Stimulated activated CD8-positive, alpha-beta memory T cell treated with anti-CD3 and anti-CD28 coated beads, Interleukin-2, amount 100 ng/mL, for 1 hour (primary cell): ENCODE measurements around the gene FAM219B.
A peak's percentile ranks its signal among the peaks of the same experiment; 100 is the strongest.
"Not testable (repeated sequence)": the region's sequence is repeated elsewhere in the genome, so short reads cannot be mapped to it uniquely, and the experiment has no call there.

Experiments used
- DNase-seq, 2 donors: peaks; one replicate each; pipeline ENCODE4 v3.0.0-alpha.2; 2020; ENCODE audit warnings: low read depth in 2 of 2

FAM219B gene

DNA sequence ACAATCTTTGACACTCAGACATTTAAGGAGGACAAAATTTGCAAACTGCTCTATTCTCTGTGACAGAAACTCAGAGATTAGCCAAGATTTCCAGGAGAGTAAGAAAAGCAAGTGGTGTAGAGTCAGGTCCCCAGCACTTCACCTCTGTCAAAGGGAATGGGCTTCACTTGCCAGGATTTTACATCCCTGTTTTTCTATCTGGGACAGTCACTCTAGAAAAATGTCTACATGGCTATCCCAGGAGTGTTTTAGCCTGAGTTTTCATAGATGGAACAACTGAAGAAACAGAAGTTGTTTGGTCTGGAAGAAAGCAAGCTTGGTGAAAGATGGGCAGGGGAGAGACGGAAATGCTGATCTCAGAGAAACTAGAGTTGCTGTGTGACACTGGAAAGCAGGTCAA lies 3.0 kb downstream of the FAM219B start:
- no peak for DNase-seq

DNA sequence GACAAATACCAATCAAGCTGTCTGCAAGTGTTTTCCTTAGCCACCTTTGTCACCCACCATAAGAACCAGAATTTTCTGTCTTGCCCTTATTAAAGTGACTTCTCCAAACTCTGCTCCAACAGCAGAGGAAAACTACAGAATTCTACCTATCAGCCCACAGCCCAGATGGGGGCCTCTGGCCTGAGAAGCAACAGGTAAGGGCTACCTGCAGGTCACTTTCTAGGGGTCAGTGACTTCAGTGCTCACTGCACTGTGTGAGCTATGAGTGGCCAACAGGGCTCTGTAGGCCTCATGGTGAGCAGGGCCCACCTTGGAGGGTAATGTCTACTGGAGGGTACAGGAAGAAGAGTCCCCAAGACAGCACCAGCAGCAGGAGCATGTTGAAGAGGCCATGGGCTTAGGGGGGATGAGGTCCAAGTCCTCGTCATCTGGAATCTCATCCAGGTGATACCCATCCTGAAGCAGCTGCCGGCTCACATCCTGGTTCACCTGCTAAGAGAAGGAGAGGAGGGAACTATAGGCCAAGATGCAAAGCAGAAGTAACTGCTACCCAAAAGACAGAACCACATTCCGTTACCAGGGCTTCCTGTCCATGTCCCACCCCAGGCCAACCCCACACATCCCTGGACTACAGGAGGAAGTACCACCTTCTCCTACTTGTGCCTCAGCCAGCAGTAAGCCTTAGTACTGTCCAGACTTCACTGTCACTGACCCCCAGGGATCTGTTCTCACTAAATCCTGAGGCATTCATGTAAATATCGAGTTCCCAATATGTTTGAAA lies 4.2 kb downstream of the FAM219B start:
- no peak for DNase-seq

DNA sequence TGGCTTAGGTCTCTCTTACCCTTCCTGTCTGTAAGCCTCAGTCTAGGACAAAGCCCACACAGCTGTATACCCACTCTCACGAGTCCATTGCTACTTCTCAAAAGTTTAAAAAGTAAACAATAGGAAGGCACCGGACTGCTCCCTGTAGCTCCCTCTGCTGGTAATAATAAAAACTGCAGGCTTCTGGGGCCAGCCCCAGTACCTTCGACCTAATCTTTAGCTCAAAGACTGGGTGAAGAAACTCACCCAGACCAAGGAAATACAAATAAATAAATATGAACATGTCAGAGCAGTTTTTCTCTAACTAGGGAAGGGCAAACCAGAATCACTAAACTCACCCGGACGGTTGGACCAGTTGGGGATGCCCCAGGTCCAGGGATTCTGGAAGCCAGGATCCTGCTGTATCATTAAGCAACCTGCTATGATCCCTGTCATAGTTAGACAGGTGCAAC lies 5.0 kb downstream of the FAM219B start:
- peak; percentile 17 to 41 for DNase-seq

DNA sequence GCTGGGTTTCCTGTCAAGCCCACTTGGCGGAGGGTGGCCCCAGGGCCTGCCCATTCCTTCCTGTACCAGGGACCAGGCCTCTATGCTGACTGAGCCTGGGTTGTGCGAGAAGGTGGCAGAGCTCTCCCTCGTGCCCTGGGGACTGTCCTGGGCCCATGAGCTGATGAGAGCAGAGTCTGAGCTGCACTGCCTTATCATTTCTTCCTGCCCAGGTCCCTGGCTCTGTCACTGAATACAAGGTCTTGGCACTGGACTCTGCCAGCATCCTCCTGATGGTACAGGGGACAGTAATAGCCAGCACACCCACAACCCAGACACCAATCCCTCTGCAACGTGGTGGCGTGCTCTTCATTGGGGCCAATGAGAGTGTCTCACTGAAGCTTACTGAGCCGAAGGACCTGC lies 9.3 kb downstream of the FAM219B start:
- no peak for DNase-seq

DNA sequence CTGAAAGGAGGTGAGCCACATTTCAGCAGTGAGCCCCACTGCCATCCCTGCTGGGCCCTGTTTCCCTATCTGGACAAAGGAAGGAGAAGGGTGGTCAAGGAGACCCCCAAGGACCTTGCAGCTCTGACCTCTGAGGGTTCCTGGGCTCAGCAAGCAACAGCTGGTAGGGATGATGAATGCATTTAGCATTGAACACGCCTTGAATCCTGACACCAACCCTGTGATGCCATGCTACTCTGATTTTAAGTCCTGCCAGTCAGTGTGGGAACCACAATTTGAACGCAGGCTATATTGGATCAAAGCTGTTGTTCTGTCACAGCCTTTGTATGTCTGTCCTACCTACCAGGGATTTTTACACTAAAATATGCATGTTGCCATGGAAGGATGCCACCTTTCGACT lies 10.3 kb downstream of the FAM219B start:
- no peak for DNase-seq

DNA sequence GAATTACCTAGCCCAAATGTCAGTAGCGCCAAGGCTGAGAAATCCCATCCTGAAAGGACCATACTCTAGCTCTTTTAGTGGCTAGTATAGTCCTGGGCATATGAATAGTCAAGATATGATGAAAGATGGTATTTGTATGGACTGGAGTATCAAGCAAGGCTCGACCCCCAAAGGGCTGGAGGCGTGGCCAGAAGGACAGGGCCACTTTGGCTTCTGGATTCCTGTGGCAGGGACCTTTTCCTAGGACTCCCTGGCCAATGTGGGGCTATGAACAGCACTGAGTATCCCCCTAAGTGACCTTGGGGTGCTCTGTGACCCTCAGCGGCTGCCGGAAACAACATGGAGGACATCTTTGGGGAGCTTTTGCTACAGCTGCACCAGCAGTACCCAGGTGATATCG lies 10.8 kb downstream of the FAM219B start:
- no peak for DNase-seq

DNA sequence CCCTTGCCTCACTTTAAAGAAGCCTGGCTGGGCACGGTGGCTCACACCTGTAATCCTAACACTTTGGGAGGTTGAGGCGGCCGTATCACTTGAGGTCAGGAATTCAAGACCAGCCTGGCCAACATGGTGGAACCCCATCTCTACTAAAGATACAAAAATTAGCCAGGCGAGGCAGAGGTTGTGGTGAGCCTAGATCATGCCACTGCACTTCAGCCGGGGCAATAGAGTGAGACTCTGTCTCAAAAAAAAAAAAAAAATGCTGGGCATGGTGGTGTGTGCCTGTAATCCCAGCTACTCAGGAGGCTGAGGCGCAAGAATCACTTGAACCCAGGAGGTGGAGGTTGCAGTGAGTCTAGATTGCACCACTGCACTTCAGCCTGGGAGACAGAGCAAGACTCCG lies 12.3 kb downstream of the FAM219B start:
- DNase-seq: not testable (repeated sequence)

DNA sequence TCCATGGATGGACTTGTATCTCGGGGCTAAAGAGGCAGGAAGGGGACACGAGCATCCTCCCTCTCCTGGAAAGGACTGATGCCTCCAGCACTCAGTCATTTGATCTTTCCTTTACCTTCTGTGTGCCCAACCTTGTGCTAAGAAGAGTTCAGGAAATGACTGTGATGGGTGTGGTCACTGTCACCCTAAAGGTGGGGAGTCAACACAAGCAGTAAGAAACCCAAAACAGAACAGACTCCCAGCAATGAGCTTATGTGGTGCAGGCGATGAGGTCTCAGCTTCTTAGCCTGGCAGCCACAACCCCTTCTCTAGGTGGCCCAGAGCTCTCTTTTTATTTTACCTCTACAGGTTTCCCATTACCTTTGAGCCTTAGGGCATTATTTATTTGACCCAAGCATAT lies 13.0 kb downstream of the FAM219B start:
- DNase-seq: no peak

DNA sequence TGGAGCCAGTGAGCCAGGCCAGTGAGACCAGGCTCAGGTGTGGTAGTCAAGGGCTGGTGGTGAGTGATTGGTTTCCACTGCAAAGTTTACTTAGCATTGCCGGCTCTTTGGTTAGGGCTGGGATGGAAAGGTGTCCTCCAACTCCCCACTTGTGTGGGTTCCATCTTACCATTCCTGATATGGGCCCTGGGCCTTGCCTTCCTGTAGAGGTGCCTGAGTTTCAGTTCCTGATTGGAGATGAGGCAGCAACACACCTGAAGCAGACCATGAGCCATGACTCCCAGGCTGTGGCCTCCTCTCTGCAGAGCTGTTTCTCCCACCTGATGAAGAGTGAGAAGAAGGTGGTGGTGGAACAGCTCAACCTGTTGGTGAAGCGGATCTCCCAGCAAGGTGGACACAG lies 13.7 kb downstream of the FAM219B start:
- no peak for DNase-seq

DNA sequence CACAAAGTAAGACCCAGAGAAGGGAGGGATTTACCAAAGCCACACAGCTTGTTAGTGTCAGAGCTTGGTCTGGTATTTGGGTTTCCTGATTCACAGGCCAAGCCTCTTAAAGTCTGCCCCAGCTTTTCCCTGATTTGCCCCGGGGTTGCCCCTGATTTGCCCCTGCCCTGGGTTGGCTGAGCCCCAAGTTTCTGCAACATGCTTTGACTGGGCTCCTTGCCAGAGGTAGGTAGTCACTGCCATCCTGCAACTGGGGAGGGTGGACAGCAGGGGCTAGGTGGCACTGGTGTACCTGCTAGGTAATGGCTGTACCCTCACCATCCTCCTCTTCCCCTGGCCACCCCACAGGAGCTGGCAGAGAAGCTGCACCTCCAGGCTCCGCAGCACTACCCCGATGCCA lies 14.3 kb downstream of the FAM219B start:
- DNase-seq: no peak

DNA sequence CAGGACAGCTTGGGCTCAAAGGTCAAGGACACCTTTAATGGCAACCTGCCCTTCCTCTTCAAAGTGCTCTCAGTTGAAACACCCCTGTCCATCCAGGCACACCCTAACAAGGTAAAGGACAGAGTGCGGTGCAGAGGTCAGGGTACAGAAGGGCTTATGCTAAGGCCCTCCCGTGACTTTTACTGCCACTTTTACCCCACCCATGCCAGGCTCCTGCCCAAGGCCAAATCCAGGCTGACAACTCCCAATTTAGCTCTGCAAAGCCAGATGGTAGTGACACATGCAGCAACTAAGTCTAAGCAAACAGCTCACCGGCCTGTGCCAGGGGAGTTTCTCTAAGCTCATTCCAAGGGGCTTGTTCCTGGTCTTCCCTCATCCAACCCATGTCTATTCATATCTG lies 15.2 kb downstream of the FAM219B start:
- no peak for DNase-seq

DNA sequence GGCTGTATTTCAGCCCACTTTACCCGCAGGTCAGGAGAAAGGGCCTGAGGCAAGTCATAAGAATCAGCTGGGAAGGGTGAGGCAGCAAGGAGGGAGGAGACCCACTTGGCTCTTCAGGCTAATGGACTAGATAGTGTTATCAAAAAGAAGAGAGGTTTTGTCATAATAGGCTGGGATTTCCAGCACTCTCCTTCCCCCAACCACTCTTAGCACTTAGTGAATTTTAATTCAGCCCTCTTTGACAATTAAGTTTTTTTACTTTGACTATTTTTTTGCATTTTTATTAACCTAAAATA lies 16.0 kb downstream of the FAM219B start:
- no peak for DNase-seq

DNA sequence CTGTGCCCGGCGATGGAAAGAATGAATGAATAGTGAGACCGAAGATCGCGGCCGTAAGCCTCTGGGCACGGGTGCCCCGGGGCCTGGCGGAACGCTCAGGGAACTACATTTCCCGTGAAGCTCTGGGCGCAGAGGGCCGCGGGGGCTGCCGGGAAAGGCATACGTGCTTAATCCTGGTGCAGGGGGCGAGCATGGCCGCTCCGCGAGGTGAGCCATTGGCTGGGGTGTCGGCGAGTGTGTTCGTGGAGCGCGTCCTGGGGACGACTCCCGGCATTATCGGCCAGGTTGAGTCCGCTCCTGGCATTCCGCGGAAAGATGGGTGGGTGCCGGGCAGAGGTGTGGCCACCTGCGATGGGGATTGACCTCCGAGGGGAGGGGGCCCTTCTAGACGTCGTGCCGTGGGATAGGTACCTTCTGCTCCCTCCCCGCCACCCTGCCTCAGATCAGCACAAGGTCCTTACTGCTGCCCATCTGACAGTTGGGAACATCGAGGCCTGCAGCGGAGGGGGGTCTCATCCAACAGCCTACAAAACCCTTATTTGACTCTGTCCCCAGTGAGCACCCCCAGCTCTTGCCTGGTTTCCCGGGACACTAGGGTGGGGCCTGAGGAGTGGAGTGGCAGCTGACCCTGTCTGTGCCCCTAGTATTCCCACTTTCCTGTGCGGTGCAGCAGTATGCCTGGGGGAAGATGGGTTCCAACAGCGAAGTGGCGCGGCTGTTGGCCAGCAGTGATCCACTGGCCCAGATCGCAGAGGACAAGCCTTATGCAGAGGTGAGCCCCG lies 16.6 kb downstream of the FAM219B start, which contains the start of gene MPI:
MPI (plus strand) TSS at position 160 of the 782 bp plus-strand sequence; CDS start at position 192, 32 bp downstream.
- peak; percentile 59 to 70 for DNase-seq

DNA sequence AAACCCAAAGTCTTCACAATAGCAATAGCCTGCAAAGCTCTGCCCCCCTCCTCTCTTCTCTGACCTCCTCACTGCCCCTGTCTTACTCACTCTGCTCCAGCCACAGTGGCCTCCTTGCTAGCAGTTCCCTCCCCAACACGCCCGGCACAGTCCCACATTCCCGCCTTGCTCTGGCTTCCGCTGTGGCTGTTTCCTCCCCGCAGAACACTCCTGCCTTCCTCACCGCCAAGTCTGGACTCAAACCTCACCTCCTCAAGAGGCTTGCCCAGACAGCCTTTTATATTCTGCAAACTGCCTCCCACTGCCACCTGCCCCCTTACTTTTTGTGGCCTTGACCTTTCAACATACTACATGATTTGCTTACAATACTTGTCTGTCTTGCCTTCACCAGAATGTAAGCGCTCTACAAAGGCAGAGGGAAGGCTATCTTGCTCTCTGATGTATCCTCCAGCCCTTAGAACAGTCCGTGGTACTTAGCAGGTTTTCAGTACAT lies 17.2 kb downstream of the FAM219B start:
- DNase-seq: no peak

DNA sequence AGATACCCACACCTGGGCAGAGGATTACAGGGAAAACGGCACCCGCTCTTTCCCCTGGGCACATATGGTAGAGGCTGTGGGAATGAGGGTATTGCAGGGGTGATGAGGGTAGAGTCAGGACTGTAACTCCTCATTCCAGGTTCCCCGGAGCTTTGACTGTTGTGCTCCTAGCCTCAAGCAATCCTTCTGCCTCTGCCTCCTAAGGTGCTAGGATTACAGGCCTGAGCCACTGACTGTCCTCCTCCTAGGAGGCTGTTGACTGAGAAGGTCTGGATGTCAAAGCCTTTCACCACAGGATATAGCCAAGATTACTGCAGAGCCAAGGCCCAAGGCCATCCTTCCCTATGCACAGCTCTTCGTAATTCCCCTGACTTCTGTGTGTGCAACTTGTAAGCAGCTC lies 17.9 kb downstream of the FAM219B start:
- DNase-seq: no peak

DNA sequence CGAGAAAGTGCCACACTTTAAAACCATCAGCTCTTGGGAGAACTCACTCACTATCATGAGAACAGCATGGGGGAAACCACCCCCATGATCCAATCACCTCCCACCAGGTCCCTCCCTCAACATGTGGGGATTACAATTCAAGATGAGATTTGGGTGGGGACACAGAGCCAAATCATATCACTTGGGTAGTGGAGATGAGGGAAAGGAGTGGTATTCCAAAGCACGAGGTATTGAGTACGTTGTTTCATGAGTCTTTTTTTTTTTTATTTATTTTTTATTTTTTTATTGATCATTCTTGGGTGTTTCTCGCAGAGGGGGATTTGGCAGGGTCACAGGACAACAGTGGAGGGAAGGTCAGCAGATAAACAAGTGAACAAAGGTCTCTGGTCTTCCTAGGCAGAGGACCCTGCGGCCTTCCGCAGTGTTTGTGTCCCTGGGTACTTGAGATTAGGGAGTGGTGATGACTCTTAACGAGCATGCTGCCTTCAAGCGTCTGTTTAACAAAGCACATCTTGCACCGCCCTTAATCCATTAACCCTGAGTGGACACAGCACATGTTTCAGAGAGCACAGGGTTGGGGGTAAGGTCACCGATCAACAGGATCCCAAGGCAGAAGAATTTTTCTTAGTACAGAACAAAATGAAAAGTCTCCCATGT lies 19.0 kb downstream of the FAM219B start:
- DNase-seq: not testable (repeated sequence)

DNA sequence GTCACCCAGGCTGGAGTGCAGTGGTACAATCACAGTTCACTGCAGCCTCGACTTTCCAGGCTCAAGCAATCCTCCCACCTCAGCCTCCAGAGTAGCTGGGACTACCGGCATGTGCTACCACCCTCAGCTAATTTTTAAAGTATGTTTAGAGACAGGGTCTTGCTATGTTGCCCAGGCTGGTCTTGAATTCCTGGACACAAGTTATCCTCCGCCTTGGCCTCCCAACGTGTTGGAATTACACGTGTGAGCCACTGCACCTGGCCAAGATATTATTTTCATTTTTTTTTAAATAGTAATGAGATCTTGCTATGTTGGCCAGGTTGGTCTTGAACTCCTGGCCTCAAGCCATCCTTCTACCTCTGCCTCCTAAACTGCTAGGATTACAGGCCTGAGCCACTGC lies 21.2 kb downstream of the FAM219B start:
- no peak for DNase-seq

DNA sequence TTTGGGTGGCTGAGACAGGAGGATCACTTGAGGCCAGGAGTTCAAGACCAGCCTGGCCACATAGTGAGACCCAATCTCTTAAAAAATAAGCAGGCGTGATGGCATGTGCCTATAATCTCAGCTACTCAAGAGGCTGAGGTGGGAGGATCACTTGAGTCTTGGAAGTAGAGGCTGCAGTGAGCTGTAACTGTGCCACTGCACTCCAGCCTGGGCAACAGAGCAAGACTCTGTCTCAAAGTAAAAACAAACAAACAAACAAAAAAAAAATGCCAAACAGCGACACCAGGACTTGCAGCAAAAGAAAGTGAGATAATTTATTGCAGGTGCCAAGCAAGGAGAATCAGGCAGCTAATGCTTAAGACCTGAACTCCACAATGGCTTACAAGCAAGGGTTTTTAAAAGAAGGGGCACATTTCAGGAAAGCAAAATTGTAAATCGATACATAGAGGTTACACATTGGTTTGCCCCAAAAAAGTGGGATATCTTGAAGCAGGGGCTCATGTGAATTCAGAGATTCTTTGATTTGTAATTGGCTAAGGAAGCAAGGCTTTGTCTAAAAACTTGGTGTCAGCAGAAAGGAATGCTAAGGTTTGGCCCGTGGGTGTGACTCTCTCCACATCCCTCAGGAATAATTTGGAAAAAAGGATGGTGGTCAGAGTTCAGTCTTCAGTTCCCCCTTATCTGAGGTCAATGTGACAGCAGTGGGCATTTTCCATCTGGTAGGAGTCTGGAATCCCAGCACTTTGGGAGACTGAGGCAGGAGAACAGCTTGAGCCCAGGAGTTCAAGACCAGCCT lies 22.0 kb downstream of the FAM219B start:
- DNase-seq: no peak

DNA sequence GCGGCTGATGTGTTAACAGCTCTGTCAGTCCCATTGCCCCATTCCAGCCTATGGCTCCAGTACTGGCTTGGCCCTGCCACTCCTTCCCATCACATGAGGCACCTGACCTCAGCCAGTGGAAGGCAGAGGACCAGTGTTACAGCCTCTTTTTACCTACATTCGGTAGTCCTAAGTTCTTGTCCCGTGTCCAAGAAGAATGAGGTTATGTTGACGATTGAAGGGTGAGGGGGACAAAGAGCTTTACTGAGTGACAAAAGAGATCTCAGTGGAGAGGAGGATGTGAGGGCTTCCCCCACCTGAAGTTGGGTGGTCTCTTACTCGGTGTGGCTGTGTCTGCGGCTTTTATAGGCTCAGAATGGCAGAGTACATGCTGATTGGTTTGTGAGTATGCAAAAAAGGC lies 24.1 kb downstream of the FAM219B start:
- no peak for DNase-seq

DNA sequence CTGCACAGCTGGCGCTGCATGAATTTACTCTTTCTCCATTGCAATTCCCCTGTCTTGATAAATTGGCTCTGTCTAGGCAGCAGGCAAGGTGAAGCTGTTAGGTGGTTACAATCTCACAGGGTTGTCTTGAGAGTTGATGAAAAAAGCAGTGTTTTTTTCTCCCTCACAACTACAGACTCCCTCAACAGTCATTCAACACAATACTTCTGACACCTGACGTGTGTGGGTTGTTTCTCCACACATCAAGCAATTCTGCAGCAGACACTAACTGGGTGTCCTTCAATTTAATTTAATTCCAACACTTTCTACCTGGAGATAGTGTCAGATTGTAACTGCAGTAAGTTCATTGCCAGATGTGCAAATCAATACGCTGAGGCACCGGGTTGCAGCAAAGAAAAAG lies 28.4 kb downstream of the FAM219B start:
- DNase-seq: no peak

DNA sequence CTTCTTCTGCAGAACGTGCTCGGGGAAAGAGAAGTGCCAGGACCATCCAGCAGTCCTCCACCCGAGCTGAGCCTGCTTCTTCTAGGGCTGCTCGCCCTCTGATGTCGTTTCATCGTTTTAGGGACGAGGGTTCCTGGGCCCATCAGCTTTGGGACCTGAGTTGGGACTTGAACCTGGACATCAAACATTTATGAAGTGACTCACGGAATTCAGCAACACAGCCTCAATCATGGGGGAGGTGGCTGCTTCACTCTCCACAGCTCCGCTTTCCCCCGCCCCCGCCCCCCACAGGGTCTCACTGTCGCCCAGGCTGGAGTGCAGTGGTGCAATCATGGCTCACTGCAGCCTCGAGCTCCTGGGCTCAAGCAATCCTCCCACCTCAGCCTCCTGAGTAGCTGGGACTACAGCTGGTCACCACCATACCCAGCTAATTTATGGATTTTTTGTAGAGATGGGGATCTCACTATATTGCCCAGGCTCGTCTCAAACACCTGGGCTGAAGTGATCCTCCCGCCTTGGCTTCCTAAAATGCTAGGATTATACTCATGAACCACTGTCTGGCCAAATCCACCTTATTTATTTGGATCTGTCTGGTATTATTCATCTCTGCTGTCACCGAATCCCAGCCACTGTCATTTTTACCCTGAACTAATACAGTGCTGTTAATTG lies 32.8 kb downstream of the FAM219B start:
- DNase-seq: no peak
